ENCODE results near the gene SRRM2.
A peak's percentile ranks its signal among the peaks of the same experiment; 100 is the strongest.
"Not testable (repeated sequence)": the region's sequence is repeated elsewhere in the genome, so short reads cannot be mapped to it uniquely, and the experiment has no call there.

Gene SRRM2

DNA sequence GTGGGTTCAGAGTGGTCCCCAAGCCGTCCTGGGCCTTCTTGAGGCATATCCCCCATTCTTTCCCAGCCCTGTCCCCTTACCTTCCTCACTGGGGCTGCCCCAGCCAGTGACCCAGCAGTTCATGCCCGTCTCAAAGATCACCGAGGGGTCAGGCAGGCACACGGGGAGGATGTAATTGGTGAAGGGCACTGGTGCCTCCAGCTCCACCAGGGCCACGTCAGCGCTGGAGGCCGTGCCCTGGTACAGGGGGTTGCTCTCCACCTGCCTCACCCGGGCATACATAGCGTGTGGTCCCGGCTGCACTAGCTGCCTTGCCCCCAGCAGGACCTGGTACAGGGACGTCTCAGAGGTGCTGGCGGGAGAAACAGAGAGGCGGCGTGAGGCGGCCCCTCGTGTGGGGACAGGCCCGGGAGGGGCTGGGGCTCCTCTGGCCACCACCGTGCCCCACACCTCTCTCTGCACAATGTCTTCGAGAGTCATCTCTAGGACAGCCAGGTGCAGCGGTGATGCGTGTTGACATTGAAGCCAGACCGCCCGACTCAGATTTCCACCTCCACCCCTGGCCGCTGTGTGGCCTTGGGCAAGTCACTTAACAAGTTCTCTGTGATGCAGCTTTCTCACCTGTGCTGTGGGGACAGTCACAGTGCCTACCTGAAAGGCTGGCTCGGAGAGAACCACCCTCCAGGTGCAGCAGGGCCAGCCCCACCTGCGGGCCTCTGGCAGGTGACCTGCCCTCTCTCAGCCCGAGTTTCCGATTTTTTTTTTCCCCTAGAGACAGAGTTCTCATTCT is 38.3 kb upstream of the SRRM2 start:
- no peak for DNase-seq (ENCODE audit: low read depth in 2 of 3, low spot score in 2 of 3)

DNA sequence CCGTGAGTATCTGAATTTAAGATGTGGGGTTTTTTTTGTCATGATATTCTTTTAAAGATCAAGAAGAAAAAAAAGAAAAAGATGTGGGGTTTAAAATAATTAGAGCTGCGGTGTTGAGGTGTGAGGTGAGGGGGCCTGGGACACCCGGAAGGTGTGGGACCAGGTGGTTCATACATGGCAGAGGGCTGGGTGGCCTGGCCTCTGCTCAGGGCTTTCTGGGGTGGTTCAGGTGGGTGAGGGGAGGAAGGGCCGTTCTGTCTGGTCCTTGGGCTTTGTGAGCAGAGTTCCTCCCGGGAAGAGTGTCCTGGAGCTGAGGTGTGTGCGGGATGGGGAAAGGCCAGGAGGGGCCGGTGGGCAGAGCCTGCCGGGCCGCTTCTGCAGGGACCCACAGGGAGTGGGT is 37.4 kb upstream of the SRRM2 start:
- no peak for DNase-seq (ENCODE audit: low read depth in 2 of 3, low spot score in 2 of 3)

DNA sequence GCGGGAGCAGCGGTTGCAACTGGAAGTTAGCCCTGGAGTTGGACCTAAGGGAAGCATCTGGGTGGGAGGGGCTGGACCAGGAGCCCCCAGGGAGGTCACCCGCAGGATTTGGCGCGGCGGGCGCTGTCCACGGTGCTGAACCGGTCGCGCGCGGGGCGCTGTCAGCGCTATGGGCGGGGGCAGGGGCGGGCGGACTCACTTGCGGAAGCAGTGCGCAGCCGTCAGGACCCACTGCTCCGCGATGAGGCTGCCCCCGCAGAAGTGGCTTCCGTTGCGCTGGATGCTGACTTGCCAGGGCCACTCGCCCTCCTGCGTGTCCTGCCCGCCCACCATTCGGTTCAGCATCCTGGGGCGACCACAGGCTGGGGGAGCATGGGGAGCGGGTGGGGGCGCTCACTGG is 36.9 kb upstream of the SRRM2 start:
- DNase-seq (ENCODE audit: low read depth in 2 of 3, low spot score in 2 of 3): peak; percentile 52 to 64 (median 62)

DNA sequence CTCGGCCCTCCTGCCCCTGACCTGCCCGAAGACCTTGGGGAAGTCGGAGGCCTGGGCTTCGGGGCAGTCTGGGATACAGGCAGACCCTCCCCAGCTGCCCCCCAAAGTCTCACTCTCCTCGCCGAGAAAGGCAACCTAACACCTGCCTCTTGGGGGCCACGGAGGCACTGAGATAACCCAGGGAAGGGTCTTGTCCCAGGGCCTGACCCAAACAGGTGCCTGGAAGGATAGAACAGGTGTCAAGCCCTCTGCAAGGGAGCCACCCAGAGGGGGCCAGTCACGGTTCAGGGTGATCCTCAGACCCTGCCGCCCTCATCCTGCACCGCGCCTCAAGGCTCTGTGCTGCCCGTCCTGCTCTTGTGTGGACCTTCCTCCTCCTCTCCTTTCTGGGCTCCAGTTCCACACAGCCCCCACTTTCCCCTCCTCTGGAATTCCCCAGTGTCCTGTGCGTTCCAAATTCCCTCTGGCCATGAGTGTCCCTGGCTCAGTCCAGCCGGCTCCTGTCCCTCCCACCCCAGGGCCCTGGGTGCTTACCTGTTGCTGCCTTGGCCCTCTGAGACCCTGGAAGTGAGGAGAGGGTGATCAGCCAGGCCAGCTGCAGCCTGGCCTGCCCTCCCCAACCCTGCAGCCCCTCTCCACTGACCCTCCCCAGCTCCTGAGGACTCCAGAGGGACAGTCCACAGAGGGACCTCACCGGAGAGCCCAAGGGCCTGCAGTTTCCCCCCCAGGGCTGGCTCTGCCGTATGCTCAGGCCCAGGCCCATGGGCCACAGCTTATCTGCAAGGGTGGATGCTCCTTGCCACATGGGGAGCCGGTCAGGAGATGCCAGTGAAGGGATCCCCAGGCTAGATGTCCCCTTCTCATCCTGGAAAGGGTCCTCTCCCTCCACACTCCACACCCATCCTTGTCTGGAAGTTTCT is 36.2 kb upstream of the SRRM2 start:
- no peak for DNase-seq (ENCODE audit: low read depth in 2 of 3, low spot score in 2 of 3)

DNA sequence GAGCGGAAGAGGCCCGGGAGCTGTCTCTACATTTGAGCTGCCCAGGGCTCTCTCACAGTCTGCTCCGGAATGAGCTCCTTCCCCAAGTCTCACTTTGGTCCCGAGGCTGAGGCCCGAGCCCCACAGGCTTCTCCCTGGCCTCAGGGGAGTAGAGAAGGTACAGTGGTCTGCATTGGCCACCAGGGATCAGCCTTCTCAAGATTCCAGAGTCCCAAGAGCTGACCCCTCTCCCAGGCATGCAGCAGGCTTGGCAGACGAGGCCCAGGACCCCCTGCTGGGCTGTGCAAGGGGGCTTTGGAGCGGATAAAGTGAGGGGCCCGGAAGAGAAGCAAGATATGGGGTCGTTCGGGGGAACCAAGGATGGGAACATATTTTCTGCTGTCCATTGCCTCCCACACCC is 35.5 kb upstream of the SRRM2 start:
- no peak for DNase-seq (ENCODE audit: low read depth in 2 of 3, low spot score in 2 of 3)

DNA sequence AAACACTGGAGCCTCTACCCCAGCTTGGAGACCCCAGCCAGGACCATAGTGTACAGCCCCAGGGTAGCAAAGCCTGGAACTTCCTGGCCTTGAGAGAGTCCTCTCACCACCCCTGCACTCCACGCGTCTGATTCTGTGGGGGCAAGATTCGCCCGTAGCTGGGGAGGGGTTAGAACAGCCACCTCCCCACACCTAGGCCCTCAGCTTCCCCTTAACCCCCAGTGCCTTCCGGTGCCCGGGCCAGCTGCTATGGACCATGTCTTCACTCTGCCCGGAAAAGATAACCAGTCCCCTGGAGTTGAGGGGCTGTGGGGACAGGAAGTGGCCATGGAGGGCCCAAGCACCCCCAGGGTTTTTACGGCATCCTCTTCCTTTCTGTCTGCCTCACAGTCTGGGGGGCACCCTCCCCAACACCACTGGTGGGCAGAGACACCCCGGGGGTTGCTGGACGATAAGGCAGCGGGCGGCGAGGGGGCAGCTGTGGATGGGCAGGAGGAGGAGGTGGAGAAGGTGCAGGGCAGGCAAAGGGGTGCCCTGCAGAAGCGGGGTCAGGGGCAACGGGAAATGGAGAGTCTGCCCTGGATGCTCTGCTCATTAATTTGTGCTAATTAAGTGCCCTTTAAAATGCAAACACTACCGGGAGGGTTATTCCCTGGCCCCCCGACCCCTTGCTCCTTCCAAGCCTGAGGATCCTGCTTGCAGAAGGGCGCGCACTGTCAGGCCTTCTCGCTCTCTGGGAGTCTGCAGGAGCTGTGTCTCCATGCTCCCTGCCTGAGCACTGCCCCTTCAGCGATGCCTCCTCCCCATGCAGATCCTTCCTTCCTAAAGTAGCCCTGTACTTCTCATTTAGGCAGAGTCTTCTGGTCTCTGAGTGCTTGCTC is 34.8 kb upstream of the SRRM2 start:
- no peak for DNase-seq (ENCODE audit: low read depth in 2 of 3, low spot score in 2 of 3)

DNA sequence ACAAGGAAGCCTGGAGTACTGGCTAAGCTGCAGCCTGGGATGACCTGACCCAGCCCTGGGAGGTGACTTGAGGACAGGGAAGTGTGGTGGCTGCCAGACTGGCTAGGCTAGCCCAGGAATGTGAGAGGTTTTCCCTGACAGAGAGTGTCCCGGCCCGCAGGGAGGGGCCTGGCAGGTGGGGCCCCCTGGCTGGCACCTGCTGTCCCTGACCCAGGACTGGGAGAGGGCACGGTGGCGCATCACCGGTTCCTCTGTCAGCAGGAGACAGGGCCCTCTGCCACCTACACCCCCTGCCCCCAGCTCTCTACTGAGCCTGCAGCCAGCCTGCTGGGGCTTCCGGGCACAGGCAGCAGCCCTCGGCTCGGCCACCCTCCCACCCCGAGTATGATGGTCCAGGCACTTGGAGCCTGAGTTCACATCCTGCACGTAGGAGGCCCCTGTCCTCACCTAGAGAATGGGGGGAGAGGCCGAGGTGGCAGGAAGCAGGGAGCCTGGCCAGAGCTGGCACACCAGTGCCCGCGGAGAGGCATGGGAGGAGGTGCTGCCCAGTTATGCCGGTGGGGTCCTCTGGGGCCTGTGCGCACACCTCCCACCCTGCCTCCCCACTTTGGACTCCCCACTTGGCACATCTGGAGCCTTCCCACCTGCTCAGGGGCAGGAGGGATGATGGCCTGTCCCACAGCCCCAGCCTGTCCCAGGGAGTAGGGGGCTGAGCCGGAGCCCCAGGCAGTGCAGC is 32.9 kb upstream of the SRRM2 start:
- no peak for DNase-seq (ENCODE audit: low read depth in 2 of 3, low spot score in 2 of 3)

DNA sequence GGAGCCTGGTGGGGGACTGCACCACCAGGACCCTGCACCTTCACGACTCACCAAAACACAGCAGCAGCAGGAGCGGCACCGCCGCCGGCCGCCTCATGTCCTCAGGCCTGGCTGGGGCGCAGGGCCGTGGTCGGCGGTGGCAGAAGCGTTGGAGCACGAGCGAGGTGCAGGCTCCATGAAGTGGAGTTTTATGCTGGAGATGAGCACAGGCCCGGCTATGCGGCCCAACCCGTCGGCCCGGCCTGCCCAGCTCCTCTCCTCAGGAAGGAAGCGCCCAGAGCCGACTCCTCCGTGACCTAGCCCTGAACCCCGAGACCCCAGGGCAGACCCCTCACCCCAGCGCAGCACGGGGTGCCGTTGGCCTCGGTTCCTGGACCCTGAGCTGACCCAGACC is 32.4 kb upstream of the SRRM2 start, which contains the start of gene PRSS27:
TSS of gene PRSS27 (minus strand) at position 161 of the 394 bp plus-strand sequence. CDS start at position 97, 64 bp downstream.
- DNase-seq (ENCODE audit: low read depth in 2 of 3, low spot score in 2 of 3): no peak

DNA sequence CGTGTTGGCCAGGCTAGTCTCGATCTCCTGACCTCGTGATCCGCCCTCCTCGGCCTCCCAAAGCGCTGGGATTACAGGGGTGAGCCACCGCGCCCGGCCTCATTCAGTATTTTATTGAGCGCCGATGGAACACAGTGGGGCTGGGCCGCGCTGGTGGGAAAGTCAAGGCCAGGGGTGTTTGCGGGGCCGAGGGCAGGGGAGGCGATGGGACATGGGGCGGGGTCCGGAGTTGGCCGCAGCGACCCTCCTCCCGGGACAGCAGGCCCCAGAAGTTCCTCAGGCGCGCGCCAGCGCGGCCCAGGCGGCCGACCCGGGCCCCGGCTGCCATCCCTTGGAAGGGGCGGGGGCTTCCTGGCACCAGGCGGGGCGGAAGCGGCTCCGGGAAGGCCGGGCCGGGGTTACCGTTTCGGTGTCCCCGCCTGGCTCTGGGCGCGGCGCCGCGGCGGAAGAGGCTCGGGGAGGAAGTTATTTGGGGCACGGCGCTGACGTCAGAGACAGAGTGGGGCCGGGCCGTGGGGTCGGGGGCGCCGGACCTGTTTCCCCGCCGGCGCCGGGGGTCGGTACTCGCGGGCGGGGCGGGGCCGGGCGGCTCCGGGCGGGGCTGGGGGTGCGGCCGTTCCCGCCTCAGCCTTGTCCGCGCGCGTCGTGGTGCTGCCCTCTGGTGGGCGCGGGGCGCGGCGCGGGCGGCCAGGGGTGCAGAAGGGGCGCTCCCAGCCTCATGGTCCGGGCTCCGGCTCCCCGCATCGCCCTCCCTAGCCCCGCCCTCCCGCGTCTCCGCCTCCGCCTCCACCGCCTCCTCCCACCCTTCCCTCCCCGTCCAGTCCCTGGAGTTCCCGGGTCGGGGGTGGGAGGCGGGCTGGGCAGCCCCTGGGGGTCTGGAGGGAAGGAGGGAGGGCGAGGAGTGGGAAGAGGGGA is 31.5 kb upstream of the SRRM2 start:
- peak; percentile 72 to 80 (median 77) for DNase-seq (ENCODE audit: low read depth in 2 of 3, low spot score in 2 of 3)

DNA sequence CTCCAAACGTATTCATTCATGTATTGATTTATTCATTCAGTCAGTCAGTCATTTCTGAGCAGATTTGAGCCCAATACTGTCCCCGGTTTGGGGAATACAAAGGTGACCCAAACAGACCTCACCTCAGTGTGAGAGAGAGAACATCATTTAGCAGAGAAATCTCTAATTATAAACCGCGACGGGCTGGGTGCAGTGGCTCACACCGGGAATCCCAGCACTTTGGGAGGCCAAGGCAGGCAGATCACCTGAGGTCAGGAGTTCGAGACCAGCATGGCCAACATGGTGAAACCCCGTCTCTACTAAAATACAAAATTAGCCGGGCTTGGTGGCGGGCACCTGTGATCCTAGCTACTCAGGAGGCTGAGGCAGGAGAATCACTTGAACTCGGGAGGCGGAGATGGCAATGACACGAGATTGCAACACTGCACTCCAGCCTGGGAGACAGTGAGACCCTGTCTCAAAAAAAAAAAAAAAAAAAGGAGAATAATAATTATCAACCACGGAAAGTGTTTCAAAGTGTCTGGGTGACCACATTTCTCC is 30.7 kb upstream of the SRRM2 start:
- not testable (repeated sequence) for DNase-seq (ENCODE audit: low read depth in 2 of 3, low spot score in 2 of 3)

DNA sequence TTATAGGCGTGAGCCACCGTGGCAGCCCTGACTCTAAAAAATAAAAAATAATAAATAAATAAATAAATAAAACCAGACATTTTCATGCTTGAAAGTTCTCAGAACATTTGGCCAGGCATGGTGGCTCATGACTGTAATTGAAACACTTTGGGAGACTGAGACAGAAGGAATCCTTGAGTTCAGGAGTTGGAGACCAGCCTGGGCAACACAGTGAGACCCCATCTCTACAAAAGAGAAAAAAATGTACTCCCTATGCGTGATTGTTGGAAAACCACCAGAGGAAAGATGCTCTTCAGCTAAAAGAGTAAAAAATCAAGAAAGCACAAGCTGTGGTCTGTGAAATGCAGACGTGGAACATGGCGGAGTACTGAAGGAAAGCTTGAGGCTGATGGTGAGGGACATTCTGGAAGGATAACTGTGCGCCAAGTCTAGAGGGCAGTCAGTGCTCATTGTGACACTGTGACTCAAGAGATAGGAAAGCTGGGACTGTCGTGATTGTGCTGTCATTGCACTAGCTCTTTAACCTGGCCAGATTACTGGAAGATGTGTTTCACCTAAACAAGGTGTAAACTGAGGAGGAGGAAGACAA is 28.3 kb upstream of the SRRM2 start:
- no peak for DNase-seq (ENCODE audit: low read depth in 2 of 3, low spot score in 2 of 3)

DNA sequence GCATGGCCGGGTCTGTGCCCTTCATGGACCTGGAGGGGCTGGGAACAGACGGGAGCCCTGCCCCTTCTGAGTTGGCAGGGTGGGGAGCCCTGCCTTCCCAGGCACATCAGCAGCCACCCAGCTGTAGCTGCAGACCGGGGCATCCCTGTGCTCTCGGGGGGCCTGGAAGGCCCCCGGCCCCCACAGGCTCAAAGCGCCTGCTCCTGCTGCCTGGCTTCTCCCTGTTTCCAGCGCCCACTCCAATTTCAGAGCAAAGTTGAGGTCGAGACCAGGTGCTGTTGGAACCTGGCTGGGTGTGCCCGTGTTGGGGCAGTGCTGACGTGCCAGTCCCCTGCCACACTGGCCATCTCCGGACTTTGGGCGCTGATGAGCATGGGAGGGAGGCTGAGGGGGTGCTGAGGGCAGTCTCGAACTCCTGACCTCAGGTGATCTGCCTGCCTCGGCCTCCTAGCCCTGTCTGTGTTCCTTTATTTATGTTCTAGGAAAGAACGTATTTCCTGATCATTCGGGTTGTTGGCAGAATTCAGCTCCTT is 27.6 kb upstream of the SRRM2 start:
- DNase-seq (ENCODE audit: low read depth in 2 of 3, low spot score in 2 of 3): no peak

DNA sequence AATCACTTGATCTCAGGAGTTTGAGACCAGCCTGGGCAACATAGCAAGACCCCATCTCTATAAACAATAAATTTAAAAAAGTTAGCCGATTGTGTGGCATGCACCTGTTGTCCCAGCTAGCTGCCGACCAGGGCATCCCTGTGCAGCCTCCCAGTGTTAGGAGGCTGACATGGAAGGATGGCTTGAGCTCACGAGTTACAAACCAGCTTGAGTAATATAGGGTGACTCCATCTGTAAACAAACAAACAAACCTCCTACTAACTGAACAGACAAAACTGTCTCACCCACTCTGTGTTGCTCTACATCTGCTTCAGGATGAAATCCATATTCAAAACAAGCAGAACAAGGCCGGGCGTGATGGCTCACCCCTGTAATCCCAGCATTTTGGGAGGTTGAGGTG is 25.5 kb upstream of the SRRM2 start:
- no peak for DNase-seq (ENCODE audit: low read depth in 2 of 3, low spot score in 2 of 3)

DNA sequence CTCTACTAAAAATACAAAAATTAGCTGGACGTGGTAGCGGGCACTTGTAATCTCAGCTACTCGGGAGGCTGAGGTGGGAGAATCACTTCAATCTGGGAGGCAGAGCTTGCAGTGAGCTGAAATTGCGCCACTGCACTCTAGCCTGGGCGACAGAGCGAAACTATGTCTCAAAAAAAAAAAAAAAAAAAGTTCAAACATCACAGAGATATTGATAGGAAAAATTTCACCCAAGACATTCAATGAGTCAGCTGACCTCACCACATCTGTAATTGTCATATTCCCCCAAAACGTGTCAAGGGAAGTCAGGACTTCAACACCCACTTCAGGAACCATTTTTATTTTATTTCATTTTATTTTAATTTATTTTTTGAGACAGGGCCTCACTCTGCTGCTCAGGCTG is 24.4 kb upstream of the SRRM2 start:
- no peak for DNase-seq (ENCODE audit: low read depth in 2 of 3, low spot score in 2 of 3)

DNA sequence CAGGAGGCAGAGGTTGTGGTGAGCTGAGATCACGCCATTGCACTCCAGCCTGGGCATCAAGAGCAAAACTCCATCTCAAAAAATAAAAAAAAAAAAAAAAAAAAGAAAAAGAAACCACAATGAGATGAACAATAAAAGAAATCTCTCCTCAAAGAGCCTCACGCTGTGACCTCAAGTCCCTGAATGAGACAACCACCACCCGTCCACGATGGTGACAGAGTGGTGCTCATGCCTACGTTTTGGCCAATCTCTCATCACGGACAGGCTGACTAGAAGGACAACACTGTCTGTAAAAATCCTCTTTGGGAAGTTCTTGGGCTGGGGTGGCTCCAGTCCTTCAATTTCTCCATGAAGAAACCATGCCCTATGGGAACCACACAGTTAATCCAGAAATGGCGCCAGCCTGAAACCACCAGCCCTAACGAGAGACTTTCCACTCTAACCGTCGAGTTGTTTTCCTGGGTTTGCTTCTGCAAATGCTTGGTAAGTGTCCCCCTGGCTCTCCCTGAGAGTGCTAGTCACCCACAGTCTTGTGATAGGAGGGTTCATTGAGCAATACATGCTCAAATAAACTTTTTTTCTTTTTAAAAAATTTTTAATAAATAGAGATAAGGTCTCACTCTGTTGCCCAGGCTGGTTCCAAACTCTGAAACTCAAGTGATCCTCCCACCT is 17.5 kb upstream of the SRRM2 start:
- no peak for DNase-seq (ENCODE audit: low read depth in 2 of 3, low spot score in 2 of 3)

DNA sequence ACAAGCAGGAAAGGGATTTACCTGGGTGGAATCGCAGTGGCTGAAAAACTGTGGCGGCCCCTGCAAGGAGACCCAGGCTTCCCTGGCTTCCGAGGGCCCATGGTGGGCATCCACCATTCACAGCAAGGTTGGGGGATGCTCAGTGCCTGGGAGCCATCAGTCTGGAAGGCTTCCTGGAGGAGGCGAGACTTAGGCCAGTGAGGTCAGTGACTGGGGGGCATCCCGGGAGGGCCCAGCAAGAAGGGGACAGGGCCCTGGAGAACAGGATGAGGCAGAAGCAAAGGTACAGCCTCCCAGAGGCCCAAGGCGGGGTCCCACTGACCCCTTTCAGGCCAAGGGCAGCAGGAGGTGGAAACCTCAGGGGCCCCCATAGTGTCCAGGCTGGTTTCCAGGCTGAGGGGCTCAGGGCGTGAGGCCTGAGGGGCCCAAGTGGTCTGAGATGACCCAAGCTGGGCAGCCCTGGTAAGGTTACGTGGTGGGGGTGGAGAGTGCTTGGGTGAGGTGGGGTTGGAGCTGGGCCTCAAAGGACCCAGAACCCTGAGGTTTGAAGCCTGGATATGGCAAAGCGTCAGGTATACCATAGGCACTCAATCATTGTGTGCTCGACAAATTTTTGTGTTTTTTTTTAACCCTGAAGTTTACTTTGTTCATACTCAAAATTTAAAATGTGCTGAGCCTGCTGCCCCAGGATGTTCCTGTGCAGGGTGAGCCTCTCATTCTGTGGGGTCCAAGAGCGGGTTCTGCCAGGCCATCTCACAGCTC is 15.8 kb upstream of the SRRM2 start:
- no peak for DNase-seq (ENCODE audit: low read depth in 2 of 3, low spot score in 2 of 3)

DNA sequence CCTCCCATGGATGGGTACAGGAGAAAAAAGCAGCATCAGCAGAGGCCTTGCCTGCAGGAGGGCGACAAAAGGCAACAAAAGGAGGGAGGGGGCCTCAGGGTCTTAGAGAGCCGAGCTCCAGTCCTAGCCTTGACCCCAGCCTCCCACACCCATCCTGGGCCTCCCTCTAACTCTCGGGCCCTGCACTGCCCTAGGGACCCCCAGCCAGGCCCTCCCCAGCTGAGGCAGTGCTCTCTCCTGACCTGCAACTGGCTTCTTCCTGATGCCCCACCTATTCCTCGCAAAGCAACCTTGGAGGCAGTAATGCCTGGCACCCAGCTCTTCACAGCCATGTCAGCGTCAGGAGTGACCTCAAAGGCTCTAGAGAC is 15.2 kb upstream of the SRRM2 start:
- DNase-seq (ENCODE audit: low read depth in 2 of 3, low spot score in 2 of 3): no peak
